HG03460 (cell line): ENCODE measurements around the gene RALGDS.

Experiments
- ATAC-seq: cut with Tn5 transposase; IDR thresholded peaks from one replicate; pipeline ENCODE4 v1.9.1; 2021; ENCODE audit not compliant: unreplicated experiment

RALGDS gene

GRCh38 chr9:133055788-133056420 lies 65.1 kb downstream of the RALGDS start:
- ATAC-seq: no peak

- ATAC-seq: no peak
Observed at GRCh38 chr9:133054966-133055365, 66.1 kb downstream of the RALGDS start.

DNA sequence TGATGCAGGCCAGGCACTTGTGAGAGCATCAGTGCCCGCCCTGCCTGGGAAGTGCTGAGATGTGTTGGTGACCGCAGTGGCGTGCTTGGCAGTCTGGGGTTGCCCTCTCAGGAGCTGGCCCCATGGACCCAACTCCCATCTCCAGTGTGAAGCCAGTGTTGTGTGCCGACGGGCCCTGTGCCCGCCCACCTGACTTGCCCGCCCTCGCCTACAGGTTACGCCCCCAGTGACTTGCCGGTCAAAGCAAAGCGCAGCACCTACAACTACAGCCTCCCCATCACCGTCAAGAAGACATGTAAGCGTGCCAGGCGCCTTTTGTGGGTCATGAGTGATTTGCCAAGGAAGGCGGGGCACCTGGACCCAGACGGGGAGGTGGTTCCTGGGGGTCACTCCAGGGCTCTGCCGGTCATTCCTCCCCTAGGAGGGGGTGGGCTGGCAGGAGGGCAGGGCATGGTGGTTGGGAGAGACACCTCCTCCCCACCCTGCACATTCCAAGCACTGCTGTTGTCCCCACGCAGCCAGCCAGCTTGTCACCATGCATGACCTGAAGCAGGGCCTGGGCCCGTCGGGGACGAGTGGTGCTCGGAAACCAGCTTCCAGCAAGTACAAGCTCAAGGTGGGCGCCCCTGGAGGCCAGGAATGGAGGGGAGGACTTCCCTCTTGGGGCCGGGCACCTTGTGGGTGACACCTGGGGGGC lies 66.7 kb downstream of the RALGDS start:
- no peak for ATAC-seq

GRCh38 chr9:133051966-133052539 lies 69.0 kb downstream of the RALGDS start:
- no peak for ATAC-seq

DNA sequence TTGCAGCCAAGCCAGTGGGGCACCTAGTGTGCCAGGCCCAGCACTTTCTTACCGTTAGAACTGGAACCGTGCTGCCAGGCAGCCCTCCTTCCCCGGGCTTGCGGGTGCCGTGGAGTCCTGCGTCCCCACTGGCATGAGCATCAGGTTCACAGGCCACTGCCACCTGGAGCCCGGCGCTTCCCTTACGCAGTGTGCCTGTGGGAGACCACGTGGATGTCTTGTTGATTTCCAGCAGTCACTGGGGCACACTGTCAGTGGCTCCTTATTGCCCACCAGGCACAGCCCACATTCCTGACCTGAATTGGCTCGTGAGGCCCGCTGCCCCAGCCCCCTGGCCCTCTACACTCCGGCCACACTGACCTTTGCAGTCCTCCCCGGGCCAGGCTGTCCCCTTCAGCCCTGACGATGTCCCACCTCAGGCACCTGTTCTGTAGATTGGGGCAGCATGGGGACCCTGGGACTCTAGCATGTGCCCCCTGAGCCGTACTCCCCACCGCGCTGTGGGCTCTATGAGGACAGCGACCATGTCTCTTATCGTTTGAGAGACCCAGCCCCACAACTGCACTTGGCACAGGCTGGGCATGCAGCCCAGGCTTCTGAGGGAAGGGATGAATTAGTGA lies 69.6 kb downstream of the RALGDS start:
- no peak for ATAC-seq

- no peak for ATAC-seq
Observed at GRCh38 chr9:133050781-133051180, 70.3 kb downstream of the RALGDS start.

DNA sequence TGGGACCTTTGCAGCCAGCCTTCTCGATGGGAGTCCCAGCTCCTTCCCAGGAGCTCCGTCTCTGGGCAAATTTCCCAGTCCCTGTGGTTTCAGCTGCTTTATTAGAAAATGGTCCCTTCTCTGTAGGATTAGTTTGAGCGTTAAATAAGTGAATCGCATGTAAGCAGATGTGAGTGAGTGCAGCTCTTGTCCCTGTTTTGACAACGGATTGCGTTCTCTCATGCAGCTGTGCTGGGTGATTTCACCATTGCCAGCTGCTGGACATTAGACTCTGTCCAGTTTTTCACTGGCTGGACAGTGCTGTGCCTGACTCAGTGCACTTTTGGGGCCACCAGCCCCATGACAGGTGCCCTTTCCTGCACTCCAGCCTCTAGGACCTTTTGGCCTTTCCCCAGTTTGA lies 70.9 kb downstream of the RALGDS start:
- ATAC-seq: no peak

DNA sequence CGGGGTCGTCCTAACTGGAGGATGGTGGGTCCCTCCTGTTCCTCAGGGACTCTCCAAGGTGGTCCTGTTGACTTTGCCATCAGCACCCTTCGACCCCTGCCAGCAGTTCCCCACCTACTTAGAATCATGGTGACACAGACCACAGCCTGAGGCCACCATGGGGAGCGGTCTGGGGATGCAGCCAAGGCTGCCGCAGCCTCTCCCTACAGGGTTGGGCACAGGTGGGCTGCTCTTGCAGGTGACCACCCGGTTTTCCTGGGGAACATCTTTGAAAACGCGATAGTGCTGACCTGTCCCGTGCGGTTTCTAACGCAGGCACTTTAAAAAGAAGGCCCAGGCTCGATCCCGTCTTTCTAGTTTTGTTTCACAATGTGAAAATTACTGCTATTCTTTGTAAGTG lies 72.0 kb downstream of the RALGDS start:
- no peak for ATAC-seq

GRCh38 chr9:133048595-133048994 lies 72.4 kb downstream of the RALGDS start:
- ATAC-seq: no peak
